HTERT RPE-1 (cell line): ENCODE measurements around the gene NTN1.
"Not testable (repeated sequence)": the region's sequence is repeated elsewhere in the genome, so short reads cannot be mapped to it uniquely, and the experiment has no call there.

ENCODE experiments used
- in situ Hi-C: fragments of 300-500 bp; cut with MboI; formaldehyde crosslinking; loops from 4 replicates; pipeline ENCODE4 v1.14.3; 2020; ENCODE audit warnings: low sequenced_read_pairs

NTN1 gene

DNA sequence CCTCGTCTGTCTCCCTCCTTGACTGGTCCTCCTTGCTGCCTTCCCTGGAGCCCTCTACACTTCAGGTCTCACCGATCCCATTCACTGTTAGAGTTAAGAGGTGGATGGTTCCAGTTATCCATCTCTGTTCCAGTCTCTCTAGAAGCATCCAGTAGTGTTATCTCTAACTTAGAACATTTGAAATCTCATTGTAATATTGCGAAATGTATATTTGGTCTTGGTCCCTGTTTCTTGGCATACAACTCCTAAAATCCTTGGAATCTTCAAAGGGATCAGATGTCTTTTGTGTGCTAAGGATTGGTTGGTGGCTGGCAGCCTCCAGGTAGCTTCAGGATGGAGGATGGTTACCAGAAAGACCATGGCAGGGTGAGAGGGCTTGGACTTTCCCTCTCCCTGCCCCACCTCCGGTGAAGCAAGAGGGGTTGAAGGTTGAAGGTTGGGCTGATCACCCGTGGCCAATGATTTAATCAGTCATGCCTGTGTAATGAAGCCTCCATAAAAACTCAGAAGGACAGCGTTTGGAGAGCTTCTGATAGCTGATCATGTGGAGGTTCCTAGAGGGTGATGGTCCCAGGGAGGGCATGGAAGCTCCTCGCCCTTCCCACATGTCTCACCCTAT is 59.1 kb downstream of the NTN1 start:
- in situ Hi-C loops = no loop called here

DNA sequence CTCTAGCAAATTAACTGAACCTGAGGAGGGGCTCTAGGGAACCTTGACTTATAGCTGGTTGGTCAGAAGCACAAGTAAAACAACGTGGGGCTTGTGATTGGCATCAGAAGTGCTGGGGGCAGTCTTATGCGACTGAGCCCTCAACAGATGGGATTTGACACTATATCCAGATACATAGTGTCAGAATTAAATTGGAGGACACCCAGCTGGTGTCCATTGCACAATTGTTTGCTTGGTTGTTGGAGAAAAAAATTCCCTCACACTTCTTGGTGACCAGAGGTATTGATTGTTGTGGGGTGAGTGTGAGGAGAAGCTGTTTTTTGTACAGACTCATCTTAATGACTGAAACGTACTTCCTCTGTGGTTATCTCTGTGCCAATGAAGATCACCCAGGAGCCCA is 59.7 kb downstream of the NTN1 start:
- in situ Hi-C loops = no loop called here

DNA sequence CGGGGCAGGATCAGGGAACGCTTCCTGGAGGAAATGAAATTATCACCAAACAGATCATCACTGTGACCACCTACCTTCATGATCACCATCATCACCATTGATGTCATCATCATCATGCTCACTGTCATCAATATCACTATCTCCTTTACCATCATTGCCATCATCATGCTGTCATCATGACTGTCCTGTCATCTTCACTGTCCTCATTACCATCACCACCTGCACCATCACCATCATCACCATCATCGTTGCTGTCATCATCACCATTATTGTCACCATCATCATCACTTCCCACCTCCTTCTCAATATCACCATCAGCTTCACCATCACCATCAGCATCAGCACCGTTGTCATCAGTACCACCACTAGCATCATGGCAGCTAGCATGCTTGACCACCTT is 65.3 kb downstream of the NTN1 start:
- in situ Hi-C loops = no loop called here

DNA sequence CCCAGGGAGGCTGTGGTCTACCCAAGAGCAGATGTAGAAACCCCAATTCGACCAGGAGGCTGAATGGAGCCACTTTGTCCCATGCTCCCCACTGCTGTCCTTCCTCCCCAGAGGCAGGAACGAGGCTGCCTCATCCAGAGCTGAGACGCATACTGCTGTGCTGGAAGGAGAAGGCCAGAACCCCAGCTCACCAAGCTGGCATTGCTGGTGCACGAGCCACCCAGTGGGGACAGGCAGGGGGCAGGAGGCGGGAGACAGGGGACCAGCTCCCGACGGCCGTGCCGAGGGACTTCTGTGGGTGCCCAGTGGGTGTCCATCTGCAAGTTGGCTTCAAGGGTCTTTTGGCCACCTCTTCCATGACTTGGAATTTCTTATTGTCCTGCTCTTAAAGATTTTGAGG is 66.6 kb downstream of the NTN1 start:
- in situ Hi-C loops = no loop called here

DNA sequence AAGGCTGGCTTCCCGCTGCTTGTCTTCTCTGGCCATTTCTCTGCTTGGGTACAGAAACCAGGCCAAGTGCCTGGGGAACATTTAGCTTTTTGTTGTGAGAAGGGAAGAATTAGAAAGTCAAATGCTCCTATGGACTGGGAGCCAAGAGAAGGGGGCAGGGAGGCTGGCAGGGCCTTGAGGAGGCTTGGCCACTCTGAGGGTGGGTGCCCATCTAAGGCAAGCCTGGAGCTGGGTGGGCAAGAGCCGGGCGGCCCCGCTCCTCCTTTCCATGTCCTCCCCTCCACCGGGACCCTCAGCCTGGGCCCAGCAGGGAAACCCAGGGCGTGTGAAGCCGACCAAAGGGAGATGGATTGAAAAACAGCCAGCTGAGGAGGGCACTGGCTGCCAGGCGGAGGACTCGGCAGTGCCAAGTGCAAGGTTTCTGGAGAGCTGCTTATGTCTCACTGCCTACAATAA is 69.4 kb downstream of the NTN1 start:
- in situ Hi-C loops = no loop called here

DNA sequence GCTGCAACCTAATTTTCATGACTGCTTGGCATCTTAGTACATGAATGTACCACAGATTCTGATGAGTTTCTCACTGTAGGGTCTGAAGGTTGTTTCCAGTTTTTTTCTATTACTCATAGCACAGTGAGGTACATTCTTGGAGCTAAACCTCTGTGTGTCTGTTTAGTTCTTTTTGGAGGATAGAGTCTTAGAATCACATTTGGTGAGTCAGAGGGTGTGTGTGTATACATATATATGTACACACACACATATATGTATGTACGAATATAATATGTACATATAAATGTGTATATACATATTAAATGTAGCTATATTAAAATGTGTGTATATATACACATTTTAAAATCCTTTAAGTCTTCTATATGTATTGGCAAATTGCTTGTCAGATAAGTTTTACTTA is 72.9 kb downstream of the NTN1 start:
- in situ Hi-C loops = no loop called here

DNA sequence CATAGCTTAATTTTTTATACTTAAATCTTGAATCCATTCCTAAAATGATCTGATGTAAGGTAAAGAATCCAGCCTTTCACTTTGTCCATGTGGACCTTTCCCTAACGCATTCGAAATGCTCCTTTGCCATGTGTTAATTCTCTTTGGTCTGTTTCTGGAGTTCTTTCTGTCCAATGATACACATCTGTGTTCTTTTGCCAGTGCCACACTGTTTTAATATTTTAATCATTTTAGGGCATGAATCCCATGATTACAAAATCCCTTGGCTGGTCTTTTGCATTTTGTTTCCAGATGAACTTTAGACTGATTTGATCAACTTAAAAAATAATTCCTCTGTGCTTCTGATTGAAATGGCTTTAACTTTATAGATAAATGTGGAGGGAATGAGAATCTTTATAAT is 74.1 kb downstream of the NTN1 start:
- in situ Hi-C loops = no loop called here

DNA sequence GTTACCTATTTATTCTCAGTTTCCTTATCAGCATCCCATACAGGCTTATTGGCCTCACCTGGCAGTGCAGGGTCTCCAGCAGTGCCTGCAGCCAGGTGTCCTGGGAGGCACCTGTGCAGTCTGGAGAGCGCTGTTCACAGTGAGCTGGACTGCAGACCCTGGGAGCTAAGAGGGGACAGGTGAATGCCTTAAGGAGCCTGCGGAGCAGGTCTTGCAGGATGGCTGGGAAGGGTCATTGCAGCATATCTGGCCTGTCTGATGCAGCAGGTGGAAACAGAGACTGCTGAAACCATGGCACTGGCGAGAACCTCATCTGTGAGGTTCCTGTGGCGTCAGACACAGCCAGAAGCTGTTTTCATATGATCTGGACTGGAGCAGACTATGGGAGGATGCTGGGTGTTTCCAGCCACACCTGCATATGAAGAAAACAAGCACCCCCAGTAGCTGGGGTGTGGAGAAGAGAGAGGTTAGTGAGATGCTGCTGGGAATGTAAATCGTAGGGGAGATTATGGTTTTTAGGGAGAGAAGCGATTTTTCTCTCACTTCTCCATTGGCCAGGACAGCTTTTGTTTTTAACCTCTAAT is 77.0 kb downstream of the NTN1 start:
- in situ Hi-C loops = no loop called here

DNA sequence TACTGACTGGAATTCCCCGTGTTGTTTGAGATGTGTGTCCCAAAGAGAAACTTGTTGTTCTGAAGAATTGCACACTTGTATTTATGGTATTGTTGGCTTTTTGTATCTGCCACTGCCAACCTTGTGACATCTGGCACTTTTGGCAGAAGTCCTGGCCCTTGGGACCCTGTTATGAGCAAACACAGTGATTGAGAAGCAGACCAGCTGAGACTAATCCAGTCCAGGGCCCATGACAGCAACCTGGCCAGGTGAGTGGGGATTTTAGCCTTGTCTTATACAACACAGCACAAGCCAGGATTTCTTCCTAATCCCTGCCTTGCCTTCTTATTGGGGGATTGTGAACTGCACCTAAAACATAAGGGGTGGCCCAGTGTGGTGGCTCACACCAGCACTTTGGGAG is 80.0 kb downstream of the NTN1 start:
- in situ Hi-C loops = no loop called here

DNA sequence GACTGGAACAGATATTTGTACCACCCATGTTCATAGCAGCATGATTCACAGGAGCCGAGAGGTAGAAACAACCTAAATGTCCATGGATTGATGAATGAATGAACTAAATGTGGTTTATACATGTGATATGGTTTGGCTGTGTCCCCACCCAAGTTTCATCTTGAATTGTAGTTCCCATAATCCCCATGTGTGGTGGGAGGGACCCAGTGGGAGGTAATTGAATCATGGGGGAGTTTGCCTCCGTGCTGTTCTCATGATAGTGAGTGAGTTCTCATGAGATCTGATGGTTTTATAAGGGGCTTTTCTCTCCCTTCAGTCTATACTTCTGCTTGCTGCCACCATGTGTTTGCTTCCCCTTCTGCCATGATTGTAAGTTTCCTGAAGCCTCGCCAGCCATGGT is 81.9 kb downstream of the NTN1 start:
- in situ Hi-C loops = not testable (repeated sequence)

DNA sequence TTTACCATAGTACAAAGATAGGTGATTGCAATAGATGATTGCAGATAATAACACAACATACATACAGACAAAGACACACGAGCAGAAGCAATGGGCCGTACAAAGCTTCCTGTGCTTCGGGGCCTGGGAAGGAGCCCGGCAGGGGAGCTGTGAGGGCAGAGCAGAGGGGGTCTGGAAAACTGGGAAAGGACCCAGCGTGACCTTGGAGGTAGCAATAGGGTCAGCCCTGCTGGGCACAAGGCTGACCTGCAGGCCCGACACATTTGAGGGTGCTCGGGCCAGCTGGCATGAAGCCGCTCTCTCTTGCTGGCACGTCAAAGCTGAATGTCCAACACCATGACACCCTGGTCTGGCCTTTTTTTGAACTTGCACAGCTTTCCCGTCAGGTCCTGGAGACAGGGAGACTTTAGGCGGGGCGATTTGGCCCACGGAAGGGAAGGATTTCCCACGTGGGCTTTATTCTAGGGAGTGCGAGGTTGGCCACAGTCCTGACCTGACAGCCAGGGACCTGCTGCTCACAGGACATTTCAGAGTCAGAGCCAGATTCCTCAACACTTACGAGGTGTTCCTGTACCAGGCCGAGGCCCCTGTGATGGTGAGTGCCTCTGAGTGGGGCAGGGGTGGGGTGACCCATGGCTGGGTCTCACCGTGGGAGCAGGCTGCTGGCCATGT is 83.2 kb downstream of the NTN1 start:
- in situ Hi-C loops = no loop called here

DNA sequence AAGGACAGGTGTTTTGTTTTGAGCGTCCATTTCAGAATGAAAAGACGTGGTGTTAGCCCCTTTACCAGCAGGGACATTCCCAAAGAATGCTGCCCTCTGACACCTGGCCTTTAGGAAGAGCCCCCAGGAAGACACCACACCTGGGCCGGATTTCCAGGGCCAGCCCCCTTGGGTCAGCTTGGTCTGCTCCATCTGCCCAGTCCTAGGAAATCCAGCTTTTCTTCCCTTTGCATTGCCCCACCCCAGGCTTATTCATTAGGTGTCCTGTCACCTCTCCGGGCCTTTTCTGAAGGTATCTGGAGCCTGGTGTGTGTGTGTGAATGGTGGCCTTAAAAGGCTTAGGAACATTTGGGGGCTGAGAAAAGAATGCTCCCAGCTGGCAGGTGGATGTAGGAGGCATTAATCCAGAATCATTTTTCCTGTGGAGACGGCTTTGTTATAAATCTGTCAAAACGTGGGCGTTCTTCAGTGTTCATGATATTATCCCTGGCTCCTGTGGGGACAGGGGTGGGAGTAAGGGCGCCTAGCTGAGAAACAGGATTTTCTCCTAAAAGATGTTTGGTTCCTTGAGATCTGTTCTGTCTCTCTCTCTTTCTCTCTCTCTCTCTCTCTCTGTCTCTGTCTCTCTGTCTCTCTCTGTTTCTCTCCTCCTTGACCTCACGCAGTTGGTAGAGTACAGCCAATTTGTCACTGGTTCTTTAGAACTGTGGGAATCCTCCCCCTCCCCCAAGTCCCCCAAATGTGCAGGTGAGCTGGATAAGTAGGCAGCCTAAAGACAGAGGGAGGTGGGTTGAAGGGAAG is 84.0 kb downstream of the NTN1 start:
- in situ Hi-C loops = no loop called here

DNA sequence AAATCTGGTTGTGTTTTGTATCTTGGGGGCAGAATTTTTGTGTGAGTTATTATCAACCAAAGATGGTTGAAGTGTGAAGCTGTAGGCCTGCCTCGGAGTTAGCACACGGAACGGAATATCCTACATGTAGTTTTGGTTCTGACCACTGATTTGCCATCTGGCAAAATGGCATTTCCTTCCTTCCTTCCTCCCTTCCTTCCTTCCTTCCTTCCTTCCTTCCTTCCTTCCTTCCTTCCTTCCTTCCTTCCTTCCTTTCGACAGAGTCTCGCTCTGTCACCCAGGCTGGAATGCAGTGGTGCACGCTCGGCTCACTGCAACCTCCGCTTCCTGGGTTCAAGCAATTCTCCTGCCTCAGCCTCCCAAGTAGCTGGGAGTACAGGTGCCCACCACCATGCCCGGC is 85.0 kb downstream of the NTN1 start:
- in situ Hi-C loops = not testable (repeated sequence)

DNA sequence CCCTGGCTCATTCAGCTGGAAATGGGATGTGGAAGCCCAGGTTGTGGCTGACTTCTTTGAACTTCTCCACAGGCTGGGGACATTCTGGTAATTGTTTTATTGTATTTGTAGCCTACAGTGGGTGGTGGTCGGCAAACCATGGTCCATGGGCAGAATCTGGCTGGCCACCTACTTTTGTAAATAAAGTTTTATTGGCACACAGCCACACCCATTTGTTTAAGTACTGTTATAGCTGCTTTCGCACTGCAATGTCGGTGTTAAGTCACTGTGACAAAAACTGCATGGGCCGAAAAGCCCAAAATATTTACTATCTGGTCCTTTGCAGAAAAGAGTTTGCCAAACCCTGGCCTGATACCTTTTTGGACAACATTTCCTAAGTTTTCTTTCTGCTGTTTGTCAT is 86.2 kb downstream of the NTN1 start:
- in situ Hi-C loops = no loop called here

DNA sequence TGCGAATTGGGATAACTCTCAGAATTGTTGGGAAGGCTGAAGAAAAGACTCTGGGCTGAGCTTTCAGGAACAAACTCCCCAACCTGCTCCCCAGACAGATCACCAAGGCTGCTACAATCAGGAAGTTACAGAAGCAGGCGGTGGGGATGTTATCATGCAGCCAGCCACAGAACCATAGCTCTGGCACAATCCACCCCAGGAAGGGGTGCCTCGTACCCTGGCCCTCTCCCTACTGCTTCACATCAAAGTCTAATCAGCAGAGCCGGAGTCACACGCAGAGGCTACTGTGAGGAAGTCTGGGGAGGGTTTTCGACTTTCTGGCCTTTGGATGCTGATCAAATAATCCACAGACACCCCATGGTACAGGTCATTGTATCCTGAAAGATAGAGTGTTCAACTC is 86.8 kb downstream of the NTN1 start:
- in situ Hi-C loops = no loop called here

DNA sequence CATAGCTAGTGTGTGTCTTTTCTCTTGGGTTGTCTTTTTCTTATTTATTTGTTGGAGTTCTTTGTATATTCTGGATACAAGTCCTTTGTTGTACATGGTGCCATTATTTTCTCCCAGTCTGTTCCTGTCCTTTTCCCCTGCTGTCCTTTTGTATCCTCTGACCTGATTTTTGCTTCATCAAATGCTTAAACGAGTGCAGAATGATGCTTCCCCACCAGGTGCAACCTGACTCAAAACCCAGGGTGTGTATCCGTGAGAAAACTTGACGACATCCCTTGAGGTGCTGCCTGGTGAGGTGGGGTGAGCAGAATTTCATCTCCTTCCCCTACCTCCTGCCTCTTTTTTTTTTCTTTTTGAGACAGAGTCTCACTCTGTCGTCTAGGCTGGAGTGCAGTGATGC is 88.6 kb downstream of the NTN1 start:
- in situ Hi-C loops = no loop called here

DNA sequence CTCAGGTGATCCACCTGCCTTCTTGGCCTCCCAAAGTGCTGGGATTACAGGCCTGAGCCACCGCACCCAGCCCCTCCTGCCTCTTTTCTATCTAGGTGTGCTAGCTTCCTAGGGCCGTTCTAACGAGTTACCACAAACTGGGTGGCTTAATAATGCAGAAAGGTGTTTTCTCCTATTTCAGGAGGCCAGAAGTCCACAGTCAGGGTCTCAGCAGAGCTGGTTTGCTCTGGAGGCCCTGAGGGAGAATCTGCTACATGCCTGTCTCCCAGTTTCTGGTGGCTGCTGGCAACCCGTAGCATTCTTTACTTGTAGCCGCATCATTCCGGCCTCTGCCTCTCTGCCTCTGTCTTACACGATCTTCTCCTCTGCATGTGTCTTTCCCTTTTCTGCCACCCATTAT is 89.2 kb downstream of the NTN1 start:
- in situ Hi-C loops = no loop called here

DNA sequence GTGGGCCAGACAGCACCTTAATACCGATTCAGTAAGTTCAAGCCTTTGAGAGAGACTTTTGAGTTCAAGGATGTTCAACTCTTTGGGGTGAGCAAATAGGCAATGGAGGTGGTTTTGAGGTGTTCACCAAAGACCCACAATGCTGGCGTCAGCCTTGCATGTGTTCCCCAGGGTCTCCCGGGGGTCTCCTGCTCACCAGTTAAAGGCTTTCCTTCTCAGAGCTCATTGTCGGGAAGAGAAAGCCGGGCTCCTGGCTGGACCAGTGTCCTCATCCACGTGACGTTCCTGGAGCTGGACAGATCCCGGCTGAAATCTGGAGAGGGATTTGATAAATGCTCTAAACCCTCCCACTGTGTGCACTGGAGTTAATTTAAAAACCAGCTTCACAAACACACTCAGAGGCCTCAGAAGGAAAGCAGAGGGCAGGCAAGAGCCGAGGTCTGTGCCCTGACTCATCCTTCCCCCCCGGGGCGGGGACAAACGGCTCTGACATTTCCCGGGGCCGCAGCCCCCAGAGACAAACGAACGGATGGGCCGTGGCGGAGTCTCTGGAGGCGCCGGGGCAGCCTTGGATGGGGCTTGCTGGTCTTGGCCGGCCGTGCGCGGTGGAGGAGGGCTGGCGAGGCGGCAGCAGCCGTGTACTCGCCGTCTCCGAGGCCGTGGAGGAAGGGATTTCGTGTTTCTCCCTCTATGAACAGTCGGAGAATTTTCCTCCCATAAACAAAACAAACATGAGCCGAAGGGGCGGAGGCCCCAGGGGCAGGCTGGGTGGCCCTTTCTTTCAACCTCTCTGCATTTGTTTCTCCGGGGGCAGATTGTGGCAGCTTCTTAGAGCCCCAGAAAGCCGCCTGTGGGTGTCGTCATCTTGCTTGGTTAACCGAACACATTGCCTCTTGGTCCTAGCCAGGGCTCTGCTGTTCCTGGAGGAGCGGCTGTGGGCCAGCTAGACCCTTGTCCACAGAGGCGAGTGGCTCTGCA is 94.2 kb downstream of the NTN1 start:
- in situ Hi-C loops = no loop called here

DNA sequence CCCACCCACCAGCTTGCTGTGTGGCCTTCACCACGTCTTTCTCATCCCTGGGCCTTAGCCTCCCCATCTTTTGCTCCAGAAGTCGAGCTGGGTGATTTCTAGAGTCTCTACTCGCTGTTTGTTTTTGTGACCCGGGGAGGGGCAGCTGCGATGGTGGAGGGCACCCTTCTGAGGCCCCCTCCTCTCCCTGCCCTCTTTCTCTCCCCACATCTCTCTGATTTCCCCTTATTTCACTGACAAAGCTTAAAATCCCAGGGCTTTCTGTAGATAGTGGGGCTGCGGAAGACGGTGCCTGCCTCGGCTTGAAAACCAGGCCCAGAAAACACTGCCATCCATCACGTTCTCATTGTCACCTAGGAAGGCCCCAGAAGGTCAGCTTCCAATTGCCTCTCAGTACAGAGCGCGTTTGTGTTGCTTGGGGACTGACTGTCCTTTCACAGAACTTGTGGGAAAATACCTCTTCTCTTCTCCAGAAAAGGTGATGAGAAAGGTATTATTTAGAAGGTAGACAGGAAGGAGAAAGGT is 95.1 kb downstream of the NTN1 start:
- in situ Hi-C loops = no loop called here

DNA sequence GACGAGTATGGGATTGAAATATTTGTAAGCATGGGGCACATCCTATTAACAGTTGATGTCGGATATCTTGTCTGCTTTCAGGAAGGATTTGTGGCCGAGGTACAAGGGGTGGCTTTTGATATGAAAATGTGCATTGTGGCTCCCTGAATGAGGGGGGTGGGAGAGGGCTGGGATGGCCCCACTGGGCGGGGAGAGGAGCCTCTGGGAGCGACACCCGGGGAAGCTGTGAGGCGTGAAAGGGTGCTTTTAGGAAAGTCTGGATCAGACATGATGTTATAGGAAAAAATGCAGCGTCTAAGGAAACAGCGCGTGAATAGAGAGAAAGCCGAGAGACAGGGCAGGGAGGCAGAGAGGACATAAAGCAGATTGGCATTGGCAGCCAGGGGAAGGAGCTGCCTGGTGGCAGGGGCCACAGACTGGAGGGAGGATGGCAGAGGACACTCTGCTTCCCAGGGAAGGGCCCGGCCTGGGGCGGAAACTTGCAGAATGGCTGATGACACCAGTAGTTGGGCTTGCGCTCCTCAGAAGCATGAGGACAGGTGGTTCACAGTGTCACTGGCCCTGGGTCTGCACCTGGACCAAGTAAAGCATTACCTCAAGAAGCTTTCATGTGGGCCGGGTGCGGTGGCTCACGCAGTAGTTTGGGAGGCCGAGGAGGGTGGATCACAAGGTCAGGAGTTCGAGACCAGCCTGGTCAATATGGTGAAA is 95.7 kb downstream of the NTN1 start:
- in situ Hi-C loops = no loop called here
